ENCODE data around the gene ONECUT3.

DNA sequence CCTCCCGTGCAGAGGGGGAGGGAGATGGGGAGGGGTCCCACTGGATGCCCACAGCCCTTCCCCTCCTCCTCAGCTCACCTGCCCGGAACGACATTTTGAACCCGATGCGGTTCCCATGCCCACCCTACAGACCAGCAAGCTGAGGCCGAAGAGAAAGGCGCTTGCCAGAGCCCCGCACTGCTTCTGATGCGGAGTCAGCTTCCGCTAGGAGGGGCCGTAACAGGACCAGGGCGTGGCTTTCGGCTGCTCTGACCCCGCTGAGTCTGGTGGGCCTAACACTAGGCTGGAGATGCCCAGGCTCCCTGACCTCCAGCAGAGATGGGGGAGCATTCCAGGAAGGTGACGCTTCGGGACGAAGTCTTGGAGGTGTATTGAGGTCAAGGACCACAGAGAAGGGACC is 6.7 kb downstream of the ONECUT3 start:
- TF ChIP-seq, protein P1, sequence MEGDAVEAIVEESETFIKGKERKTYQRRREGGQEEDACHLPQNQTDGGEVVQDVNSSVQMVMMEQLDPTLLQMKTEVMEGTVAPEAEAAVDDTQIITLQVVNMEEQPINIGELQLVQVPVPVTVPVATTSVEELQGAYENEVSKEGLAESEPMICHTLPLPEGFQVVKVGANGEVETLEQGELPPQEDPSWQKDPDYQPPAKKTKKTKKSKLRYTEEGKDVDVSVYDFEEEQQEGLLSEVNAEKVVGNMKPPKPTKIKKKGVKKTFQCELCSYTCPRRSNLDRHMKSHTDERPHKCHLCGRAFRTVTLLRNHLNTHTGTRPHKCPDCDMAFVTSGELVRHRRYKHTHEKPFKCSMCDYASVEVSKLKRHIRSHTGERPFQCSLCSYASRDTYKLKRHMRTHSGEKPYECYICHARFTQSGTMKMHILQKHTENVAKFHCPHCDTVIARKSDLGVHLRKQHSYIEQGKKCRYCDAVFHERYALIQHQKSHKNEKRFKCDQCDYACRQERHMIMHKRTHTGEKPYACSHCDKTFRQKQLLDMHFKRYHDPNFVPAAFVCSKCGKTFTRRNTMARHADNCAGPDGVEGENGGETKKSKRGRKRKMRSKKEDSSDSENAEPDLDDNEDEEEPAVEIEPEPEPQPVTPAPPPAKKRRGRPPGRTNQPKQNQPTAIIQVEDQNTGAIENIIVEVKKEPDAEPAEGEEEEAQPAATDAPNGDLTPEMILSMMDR (conservative IDR thresholded peaks at IDR 0.05; ENCODE audit: low read length): no peak
- TF ChIP-seq EZH2phosphoT487 (IDR thresholded peaks at IDR 0.05; ENCODE audit: borderline replicate concordance): no peak

All from Loucy (cell line).